ENCODE results near the gene NKX6-1.

DNA sequence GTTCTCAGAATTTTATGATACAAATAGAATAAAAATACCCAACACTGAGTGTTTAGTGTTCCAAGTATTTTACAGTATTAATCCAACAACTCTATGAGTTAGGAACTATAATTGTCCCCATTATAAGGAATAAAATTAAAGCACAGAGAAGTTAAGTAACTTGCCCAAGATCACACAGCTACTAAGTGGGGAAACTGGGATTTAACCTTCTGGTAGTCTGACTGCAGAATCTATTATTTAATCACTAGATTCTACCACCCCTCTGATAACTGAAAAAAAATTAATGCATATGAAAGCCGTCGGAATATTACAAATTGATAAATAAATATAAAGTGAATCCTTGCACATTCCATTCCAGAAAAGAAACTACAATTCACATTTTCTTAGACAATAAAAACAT is 5.7 kb upstream of the NKX6-1 start:
- TF ChIP-seq, protein P1, sequence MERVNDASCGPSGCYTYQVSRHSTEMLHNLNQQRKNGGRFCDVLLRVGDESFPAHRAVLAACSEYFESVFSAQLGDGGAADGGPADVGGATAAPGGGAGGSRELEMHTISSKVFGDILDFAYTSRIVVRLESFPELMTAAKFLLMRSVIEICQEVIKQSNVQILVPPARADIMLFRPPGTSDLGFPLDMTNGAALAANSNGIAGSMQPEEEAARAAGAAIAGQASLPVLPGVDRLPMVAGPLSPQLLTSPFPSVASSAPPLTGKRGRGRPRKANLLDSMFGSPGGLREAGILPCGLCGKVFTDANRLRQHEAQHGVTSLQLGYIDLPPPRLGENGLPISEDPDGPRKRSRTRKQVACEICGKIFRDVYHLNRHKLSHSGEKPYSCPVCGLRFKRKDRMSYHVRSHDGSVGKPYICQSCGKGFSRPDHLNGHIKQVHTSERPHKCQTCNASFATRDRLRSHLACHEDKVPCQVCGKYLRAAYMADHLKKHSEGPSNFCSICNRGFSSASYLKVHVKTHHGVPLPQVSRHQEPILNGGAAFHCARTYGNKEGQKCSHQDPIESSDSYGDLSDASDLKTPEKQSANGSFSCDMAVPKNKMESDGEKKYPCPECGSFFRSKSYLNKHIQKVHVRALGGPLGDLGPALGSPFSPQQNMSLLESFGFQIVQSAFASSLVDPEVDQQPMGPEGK (CRISPR knock-in tag; IDR thresholded peaks at IDR 0.05; ENCODE audit: borderline replicate concordance), result no peak
- no peak for TF ChIP-seq TOX (CRISPR knock-in tag; IDR thresholded peaks at IDR 0.05; ENCODE audit: borderline replicate concordance)
- TF ChIP-seq ARNTL (CRISPR knock-in tag; IDR thresholded peaks at IDR 0.05; ENCODE audit: borderline replicate concordance, low read depth), result no peak
- TF ChIP-seq ZFP30 (CRISPR knock-in tag; IDR thresholded peaks at IDR 0.05), result no peak
- TF ChIP-seq ZFP3 (CRISPR knock-in tag; IDR thresholded peaks at IDR 0.05), result no peak
- TF ChIP-seq TCF4 (CRISPR knock-in tag; IDR thresholded peaks at IDR 0.05; ENCODE audit: borderline replicate concordance), result no peak
- TF ChIP-seq CREB5 (CRISPR knock-in tag; IDR thresholded peaks at IDR 0.05; ENCODE audit: low read depth), result no peak

All from SK-N-SH treated with all-trans-retinoic acid at 6 μM for 48 hours (cell line).